Stimulated activated CD4-positive, alpha-beta T cell treated with anti-CD3 and anti-CD28 coated beads, TNF-alpha, amount 100 ng/mL, for 1 hour (primary cell): ENCODE data around the gene MFN2.

Experiments used
- DNase-seq, 3 donors: peaks; one replicate each; pipeline ENCODE4 v3.0.0-alpha.2; 2020; ENCODE audit warnings: low read depth in 3 of 3, low spot score in 1 of 3

The MFN2 gene

GRCh38 chr1:12046749-12047119, 66.5 kb downstream of the MFN2 start:
- no peak for DNase-seq

GRCh38 chr1:12047120-12047876, 67.1 kb downstream of the MFN2 start:
- DNase-seq, result peak in 1 of 3 donors; percentile 42

DNA sequence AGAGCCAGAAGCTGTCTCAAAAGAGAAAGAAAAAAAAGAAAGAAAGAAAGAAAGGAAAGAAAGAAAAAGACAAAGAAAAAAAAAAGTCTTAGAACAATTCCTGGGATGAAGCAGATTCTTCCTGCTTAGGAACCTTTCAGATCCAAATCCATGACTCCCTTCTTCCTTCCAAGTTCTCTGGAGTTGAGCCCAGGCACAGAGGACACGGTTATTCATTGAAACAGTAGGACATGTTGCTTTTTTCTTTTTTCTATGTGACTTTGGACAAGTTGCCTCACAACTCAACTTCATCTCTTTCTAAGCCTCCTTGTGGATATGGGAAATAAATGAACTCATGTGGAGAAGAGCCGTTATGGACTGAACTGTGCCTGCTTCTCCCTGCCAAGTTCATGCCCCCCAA, 68.1 kb downstream of the MFN2 start:
- no peak for DNase-seq

- no peak for DNase-seq
Observed at GRCh38 chr1:12049616-12050015, 69.4 kb downstream of the MFN2 start.

- DNase-seq, result no peak
Observed at GRCh38 chr1:12051361-12051760, 71.1 kb downstream of the MFN2 start.

DNA sequence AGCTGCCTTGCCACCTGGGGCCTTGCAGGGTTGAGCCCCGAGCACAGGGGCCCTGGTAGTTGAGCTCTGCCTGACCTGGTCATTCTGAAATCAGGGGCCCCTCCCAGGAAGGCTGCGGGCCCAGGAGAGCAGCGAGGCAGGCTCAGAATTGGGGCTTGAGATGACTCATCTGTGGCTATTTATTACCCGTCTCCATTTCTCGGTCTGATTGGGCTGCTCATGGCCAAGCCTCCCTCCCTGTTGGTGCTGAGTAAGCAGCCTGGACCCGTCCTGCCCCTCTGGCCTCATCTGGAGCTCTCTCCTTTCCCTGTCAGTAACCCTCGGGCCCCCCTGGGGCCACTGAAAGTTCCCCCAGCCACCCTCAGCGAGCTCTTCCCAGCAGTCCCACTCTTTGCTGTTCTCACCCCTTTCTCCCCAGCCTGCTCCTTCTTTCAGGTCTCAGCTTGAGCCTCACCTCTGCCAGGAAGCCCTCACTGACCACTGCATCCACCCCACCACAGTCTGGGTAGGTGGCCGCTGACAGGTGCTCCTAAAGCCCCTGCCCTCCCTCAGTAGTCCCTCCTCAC, 71.8 kb downstream of the MFN2 start:
- no peak for DNase-seq

DNA sequence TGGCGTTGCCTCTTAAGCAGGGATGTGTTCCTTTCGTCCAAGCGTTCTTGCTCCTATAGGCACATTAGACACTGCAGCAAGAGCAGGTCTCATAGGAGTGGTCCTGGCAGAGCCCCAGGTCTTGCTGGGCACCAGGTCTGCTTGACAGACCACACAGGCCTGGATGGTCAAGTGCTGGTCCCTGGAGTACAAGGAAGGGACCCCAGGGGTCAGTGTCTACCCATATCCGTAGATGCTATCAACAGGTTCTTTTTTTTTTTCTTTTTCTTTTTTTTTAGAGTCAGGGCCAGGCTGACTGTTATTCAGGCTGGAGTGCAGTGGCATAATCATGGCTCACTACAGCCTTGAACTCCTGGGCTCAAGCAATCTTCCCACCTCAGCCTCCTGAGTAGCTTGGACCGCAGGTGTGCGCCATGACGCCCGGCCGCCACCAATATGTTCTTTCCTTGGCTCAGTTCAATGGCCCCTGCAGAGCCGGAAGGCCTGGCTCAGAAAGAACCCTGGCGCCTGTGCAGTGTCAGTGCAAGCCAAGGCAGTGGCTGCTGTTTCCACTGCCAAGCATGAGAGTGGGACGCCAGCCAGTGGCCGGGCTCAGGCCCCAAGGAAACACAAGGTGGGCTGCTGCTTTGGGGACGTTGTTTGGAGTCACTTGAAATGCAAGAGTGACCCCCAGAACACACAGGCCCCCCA, 72.9 kb downstream of the MFN2 start:
- DNase-seq, result no peak

GRCh38 chr1:12053752-12054548, 73.7 kb downstream of the MFN2 start:
- DNase-seq, result no peak

DNA sequence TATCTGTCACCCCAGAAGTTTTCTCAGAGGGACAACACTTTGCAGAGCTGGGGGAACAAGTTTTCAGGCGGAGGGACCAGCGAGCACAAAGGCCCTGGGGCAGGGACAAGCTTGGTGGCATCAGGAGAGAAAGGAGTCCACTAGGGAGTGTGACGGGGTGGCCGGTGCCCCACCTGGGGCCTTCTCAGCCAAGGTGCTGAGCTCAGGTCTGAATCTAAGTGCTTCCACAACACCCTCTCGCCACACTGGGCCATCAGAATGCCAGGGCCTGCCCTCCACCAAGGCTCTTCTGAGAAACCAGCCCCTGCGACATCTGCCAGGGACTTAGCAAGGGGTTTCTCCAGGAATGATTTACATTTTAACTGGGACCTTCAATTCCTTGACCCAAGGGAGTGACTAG, 75.0 kb downstream of the MFN2 start:
- DNase-seq, result no peak

- no peak for DNase-seq
Observed at GRCh38 chr1:12056331-12056841, 76.1 kb downstream of the MFN2 start.

GRCh38 chr1:12057382-12057781, 77.1 kb downstream of the MFN2 start:
- no peak for DNase-seq

DNA sequence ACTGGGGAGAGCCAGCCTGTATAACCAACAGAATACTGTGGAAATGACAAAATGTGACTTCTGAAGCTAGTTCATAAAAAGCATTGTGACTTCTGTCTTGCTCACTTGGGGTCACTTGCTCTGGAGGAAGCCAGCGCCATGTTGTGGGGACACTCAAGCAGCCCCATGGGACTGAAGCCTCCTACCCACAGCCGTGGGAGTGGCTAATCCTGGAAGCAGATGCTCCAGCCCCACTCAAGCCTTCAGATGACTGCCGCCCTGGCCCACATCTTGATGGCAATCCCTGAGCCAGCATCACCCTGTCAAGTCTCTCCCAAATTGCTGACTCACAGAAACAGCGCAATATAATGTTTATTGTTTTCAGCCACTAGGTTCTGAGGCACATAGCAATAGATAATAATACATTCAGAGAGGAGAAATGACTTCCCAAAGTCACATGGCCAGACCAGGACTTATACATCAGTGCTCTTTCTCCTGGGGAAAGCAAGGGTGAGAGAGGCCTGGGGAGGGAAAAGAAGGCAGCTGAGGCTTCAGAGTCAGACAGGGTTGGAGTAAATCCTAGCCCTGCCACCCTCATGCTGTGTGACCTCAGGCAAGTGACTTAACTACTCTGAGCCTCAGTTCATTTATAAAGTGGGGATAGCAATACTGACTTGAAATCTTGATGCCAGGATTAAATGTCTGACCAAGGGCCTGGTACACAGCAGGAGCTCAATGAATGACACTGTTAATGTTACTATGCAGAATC, 77.9 kb downstream of the MFN2 start:
- DNase-seq, result no peak

- DNase-seq, result no peak
Observed at GRCh38 chr1:12059226-12059625, 79.0 kb downstream of the MFN2 start.

GRCh38 chr1:12059722-12060464, 79.6 kb downstream of the MFN2 start:
- no peak for DNase-seq

DNA sequence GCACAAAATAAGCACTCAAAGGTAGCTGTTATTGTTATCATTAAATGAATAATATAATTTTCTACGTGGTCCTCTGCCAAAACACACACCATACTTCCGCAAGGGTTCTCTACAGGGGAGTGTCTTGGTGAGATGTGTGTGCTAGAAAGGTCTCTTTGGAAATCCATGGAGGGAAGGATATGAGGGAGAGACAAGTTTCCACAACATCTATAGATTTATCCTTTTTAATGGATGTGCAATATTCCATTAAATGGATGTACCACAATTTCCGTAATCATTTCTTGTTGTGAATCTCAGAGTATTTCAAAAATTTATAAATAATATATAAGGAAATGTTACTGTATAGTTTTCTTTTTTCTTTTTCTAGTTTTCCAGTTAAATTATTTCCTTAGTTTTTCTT, 80.3 kb downstream of the MFN2 start:
- DNase-seq, result no peak
